Tibial nerve (tissue), 4 donors: ENCODE data around the gene BMPR1B. TPM values are rescaled to one million over a fixed set of nuclear protein-coding genes. Genes with fewer than 3 reads are reported as not detected.

Source experiments
- DNase-seq, 2 donors: peaks; one replicate each; pipeline ENCODE4 v3.0.0-alpha.2; 2019; ENCODE audit warnings: low spot score in 2 of 2
- H3K27ac ChIP-seq, 4 donors: fragments of 200-600 bp; sonication (generic) in 3 of 4; one replicate each; pipeline ENCODE4 v1.5.1; 2017 to 2019; ENCODE audit warnings: mild to moderate bottlenecking in 1 of 4
- H3K27me3 ChIP-seq, 2 donors: fragments of 200-600 bp; sonication (generic) in 1 of 2; one replicate each; pipeline versions ENCODE4 v1.5.1 to v1.6.0; 2017 to 2019
- H3K36me3 ChIP-seq, 3 donors: fragments of 200-600 bp; sonication (generic); one replicate each; pipeline ENCODE4 v1.5.1; 2018 to 2019
- H3K4me1 ChIP-seq, 4 donors: fragments of 200-600 bp; sonication (generic) in 3 of 4; one replicate each; pipeline ENCODE4 v1.5.1; 2017 to 2019
- H3K4me3 ChIP-seq, 4 donors: fragments of 200-600 bp; sonication (generic) in 3 of 4; one replicate each; pipeline ENCODE4 v1.5.1; 2017 to 2019; ENCODE audit warnings: mild to moderate bottlenecking in 1 of 4, moderate library complexity in 1 of 4
- H3K9me3 ChIP-seq, 4 donors: fragments of 200-600 bp; sonication (generic) in 3 of 4; one replicate each; pipeline ENCODE4 v1.5.1; 2017 to 2019
- CTCF ChIP-seq, 5 experiments: fragments of 200-600 bp in 3 of 5; fragments of 450-650 bp in 2 of 5; sonication (generic) in 3 of 5; IDR thresholded peaks; one replicate each; pipeline ENCODE4 v1.5.1; 2016 to 2019; ENCODE audit warnings: antibody characterized with exemption in 5 of 5, mild to moderate bottlenecking in 3 of 5, moderate library complexity in 2 of 5
- EP300 ChIP-seq, 2 donors: sonication (generic); formaldehyde crosslinking; IDR thresholded peaks; one replicate each; pipeline ENCODE4 v1.6.1; 2017; ENCODE audit warnings: antibody characterized with exemption in 2 of 2, mild to moderate bottlenecking in 1 of 2
- POLR2A ChIP-seq, 2 donors: fragments of 450-650 bp; IDR thresholded peaks; one replicate each; pipeline ENCODE4 v1.6.1; 2017; ENCODE audit warnings: antibody characterized with exemption in 2 of 2, mild to moderate bottlenecking in 2 of 2, moderate library complexity in 2 of 2
- WGBS, 2 donors: methylation state at CpG; one replicate each; pipeline ENCODE4 v1.1.5; 2018; 5-methylcytosine and 5-hydroxymethylcytosine counted together
- total RNA-seq, 4 donors: library from RNA; depleted of rRNA; stranded (reverse); fragments of >200 nt; gene quantifications; one replicate each; pipeline ENCODE4 v1.1.0, GENCODE V29; 2016

The BMPR1B gene
- total RNA-seq, 4 donors from 2014 or later = 9.3 to 32.1 (median 26.1) TPM

DNA sequence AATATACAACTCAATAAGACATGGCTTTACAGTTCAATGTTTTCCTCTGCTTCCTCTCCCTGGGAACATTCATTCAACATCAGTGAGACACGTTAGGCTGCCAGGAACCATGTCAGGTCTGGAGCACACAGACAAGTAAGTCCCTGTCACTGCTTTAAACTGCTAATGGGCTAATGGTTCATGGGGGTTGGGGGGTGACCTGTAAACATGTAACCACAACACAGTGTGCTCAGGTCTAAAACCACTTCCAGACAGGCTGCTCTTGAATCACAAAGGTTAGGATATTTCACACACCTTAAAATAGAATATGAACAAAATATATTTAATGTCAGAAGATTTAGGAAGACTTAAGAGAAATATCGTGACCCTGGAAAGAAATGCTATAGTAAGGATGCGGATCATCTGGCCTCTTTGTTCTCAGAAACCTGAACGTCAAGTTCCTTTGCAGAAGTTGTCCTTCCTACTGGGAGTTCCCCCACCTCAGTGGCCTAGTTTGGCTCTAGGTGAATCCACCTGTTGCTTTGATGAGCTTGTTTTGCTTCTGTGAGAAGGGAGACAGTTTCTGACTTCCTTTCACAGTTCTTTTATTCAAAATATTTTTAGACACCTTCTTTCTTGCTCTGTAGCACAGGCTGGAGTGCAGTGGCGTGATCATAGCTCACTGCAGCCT is 431.1 kb downstream of the BMPR1B start:
- 73 to 78% methylated on average over 5 of the region's 5 CpGs for WGBS, 2 donors
- Histone ChIP-seq H3K36me3 (no peaks in the 10 kb centered on the region), H3K9me3 (no peaks in the 10 kb centered on the region), H3K27ac (no peak overlapping the region), H3K4me1 (no peaks in the 10 kb centered on the region), H3K27me3 (no peaks in the 10 kb centered on the region), H3K4me3 (no peak overlapping the region)
- DNase-seq = no peak
- TF ChIP-seq POLR2A (IDR thresholded peaks at IDR 0.05) = no peak
- no peak for TF ChIP-seq CTCF (IDR thresholded peaks at IDR 0.05)
- no peak for TF ChIP-seq EP300 (IDR thresholded peaks at IDR 0.05)

- 30 to 38% methylated on average over 9 of the region's 9 CpGs for WGBS, 2 donors
- Histone ChIP-seq H3K4me1 (no peaks in the 10 kb centered on the region), H3K4me3 (no peak overlapping the region), H3K27ac (no peak overlapping the region), H3K36me3 (no peaks in the 10 kb centered on the region), H3K27me3 (no peaks in the 10 kb centered on the region), H3K9me3 (no peaks in the 10 kb centered on the region)
- DNase-seq = no peak
- no peak for TF ChIP-seq EP300 (IDR thresholded peaks at IDR 0.05)
- no peak for TF ChIP-seq POLR2A (IDR thresholded peaks at IDR 0.05)
- no peak for TF ChIP-seq CTCF (IDR thresholded peaks at IDR 0.05)
Observed at GRCh38 chr4:95190751-95191436, 433.1 kb downstream of the BMPR1B start.

DNA sequence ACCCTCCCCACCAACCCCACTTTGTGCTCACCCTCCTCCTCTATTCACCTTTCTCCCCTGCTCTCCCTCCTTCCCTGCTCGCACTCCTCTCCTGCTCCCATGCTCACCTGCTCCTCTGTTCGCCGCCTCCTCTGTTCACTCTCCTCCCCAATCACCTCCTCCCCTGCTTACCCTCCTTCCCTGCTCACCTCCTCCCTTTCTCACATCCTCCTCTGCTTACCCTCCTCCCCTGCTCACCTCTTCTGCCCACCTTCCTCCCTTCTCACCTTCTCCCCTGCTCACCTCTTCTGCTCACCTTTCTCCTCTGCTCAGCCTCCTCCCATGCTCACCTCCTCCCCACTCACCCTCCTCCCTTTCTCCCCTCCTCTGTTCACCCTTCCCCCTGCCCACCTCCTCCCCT is 433.8 kb downstream of the BMPR1B start:
- Histone ChIP-seq H3K36me3 (no peaks in the 10 kb centered on the region), H3K4me1 (no peaks in the 10 kb centered on the region), H3K4me3 (no peak overlapping the region), H3K27ac (no peak overlapping the region), H3K9me3 (no peaks in the 10 kb centered on the region), H3K27me3 (no peaks in the 10 kb centered on the region)
- no peak for DNase-seq
- WGBS, 2 donors = 93 to 98% methylated on average over 3 of the region's 3 CpGs
- no peak for TF ChIP-seq CTCF (IDR thresholded peaks at IDR 0.05)
- TF ChIP-seq POLR2A (IDR thresholded peaks at IDR 0.05) = no peak
- no peak for TF ChIP-seq EP300 (IDR thresholded peaks at IDR 0.05)

- Histone ChIP-seq H3K4me3 (no peak overlapping the region), H3K27ac (no peak overlapping the region), H3K27me3 (no peaks in the 10 kb centered on the region), H3K4me1 (no peaks in the 10 kb centered on the region), H3K9me3 (no peaks in the 10 kb centered on the region), H3K36me3 (no peaks in the 10 kb centered on the region)
- TF ChIP-seq EP300 (IDR thresholded peaks at IDR 0.05) = no peak
- no peak for TF ChIP-seq POLR2A (IDR thresholded peaks at IDR 0.05)
- TF ChIP-seq CTCF (IDR thresholded peaks at IDR 0.05) = no peak
- no peak for DNase-seq
- 80 to 83% methylated on average over 21 to 22 of the region's 22 CpGs for WGBS, 2 donors
Observed at GRCh38 chr4:95193391-95194224, 435.9 kb downstream of the BMPR1B start.

DNA sequence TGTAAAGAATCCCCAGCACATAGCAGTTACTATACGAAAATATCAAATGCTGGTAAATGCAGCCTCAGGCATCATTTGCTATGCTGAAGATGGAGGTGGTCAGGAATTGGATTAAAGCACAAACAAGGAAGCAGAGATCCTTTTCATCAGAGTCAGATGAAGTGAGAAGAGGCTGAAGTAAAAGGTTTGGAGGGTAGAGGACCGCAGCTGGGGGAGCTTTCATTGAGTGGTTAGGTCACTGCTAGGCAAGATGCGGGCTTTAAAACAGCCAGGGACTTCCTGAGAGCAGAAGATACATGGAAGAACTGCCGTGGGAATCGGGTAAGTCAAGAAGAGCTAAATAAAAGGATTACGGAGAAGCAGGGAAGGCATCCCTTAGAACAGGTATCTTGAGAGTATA is 439.6 kb downstream of the BMPR1B start:
- no peaks in the 10 kb centered on the region for H3K27me3 ChIP-seq
- WGBS, 2 donors = 69 to 80% methylated on average over 6 of the region's 6 CpGs
- TF ChIP-seq CTCF (IDR thresholded peaks at IDR 0.05) (no peak), POLR2A (IDR thresholded peaks at IDR 0.05) (no peak), EP300 (IDR thresholded peaks at IDR 0.05) (no peak)

More for the DNA sequence above, 439.6 kb downstream of the BMPR1B start:
- no peak overlapping the region for H3K4me3 ChIP-seq
- no peak for DNase-seq
- no peaks in the 10 kb centered on the region for H3K4me1 ChIP-seq
- no peaks in the 10 kb centered on the region for H3K9me3 ChIP-seq
- no peak overlapping the region for H3K27ac ChIP-seq
- H3K36me3 ChIP-seq = no peaks in the 10 kb centered on the region
